ENCODE measurements around the gene VASH2. TPM values are rescaled to one million over a fixed set of nuclear protein-coding genes. Genes with fewer than 3 reads are reported as not detected.

Gene VASH2
- total RNA-seq, 4 donors from 2014 or later: 1.5 TPM; not detected in 3

DNA sequence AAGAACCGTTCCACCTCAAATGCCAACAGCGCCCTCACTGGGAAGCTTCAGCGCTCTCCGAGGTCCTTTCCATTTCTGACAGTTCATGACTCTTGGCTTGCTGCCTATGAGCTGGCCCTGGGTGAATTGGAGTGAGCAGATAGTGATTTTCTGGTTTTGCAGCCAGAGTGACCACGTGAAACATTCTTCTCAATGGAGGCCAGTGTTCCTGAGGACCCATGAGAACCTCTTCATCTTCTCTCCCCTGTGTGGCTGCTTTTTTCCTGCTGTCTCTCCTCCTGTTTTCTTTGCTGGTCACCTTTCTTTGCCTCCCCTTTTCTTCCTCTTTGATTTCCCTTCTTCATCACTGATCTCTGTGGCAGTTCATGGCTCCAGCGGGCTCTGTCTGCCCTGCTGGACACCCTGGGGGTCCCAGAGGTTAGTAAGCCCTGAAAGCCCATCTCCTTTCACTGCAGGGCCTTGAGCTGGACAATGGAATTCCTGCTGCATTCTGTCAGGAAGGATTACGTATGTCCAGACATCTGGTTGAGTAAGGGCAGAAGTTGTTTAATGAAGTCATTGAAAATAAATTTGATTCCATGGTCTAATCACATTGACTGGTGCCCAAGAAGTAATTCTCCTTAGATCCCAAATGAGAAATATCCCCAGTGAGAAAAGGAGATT is 29.9 kb downstream of the VASH2 start:
- peak; percentile 29 to 50 for ATAC-seq
- peaks cover 45 to 46% of the 10 kb centered on the region in 2 donors for H3K4me1 ChIP-seq
- no peaks in the 10 kb centered on the region for H3K9me3 ChIP-seq
- in situ Hi-C loops (cut with MboI; ENCODE audit: low sequenced_read_pairs in 4 of 4): loop anchor here in 3 of 4 donors (25.0 kb wide), 2 partner anchors 168 to 318 kb away; no protein-coding TSS in a partner anchor
- peak in 1 of 2 donors; percentile 37 for DNase-seq
- H3K4me3 ChIP-seq: no peak overlapping the region
- intact Hi-C loops (cut with DNase I; ENCODE audit: low total_unique reads): loop anchor here (1.0 to 5.0 kb wide), 3 partner anchors 35 to 123 kb away; partner anchors contain the start of genes ANGEL2 and FLVCR1
- H3K36me3 ChIP-seq: no peaks in the 10 kb centered on the region
- H3K27me3 ChIP-seq: no peaks in the 10 kb centered on the region
- TF ChIP-seq, protein P1, sequence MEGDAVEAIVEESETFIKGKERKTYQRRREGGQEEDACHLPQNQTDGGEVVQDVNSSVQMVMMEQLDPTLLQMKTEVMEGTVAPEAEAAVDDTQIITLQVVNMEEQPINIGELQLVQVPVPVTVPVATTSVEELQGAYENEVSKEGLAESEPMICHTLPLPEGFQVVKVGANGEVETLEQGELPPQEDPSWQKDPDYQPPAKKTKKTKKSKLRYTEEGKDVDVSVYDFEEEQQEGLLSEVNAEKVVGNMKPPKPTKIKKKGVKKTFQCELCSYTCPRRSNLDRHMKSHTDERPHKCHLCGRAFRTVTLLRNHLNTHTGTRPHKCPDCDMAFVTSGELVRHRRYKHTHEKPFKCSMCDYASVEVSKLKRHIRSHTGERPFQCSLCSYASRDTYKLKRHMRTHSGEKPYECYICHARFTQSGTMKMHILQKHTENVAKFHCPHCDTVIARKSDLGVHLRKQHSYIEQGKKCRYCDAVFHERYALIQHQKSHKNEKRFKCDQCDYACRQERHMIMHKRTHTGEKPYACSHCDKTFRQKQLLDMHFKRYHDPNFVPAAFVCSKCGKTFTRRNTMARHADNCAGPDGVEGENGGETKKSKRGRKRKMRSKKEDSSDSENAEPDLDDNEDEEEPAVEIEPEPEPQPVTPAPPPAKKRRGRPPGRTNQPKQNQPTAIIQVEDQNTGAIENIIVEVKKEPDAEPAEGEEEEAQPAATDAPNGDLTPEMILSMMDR (IDR thresholded peaks at IDR 0.05 in 4 of 5, conservative IDR thresholded peaks at IDR 0.05 in 1 of 5): no peak
- no peak for TF ChIP-seq POLR2A (IDR thresholded peaks at IDR 0.05)
- H3K27ac ChIP-seq: peak overlapping the region; percentile 26 to 70 (median 59)

DNA sequence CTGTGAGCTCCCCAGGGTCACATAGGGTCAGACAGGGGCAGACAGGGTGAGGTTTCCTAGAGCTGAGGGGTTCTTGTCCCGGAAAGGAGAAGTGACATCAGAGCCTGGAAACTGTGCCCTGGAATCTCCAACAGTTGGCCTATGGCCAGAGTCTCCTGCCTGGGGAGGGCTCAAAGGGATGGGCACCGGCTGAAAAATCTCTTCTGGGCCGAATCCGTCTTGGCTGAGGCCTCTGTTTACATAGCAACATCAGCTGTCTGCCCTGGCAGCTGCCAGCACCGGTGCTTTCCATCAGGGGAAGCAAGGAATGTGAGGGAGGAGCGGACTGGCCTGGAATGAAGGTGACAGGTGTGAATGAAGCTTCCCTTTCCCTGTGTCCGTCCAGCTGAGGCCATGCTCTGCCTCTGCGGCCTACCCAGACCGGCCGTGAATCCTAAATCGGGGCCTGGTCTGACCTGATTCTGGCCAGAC is 30.7 kb downstream of the VASH2 start:
- no peaks in the 10 kb centered on the region for H3K27me3 ChIP-seq
- no peaks in the 10 kb centered on the region for H3K36me3 ChIP-seq
- ATAC-seq: peak; percentile 18 to 32
- peaks cover 45 to 46% of the 10 kb centered on the region in 2 donors for H3K4me1 ChIP-seq
- TF ChIP-seq POLR2A (IDR thresholded peaks at IDR 0.05): no peak
- TF ChIP-seq, protein P1 (IDR thresholded peaks at IDR 0.05 in 4 of 5, conservative IDR thresholded peaks at IDR 0.05 in 1 of 5): no peak
- in situ Hi-C loops (cut with MboI; ENCODE audit: low sequenced_read_pairs in 4 of 4): loop anchor here in 3 of 4 donors (25.0 kb wide), 2 partner anchors 169 to 319 kb away; no protein-coding TSS in a partner anchor
- intact Hi-C loops (cut with DNase I; ENCODE audit: low total_unique reads): loop anchor here (5.0 kb wide), 2 partner anchors 59 to 124 kb away; partner anchors contain the start of gene FLVCR1
- H3K9me3 ChIP-seq: no peaks in the 10 kb centered on the region
- DNase-seq: peak in 1 of 2 donors; percentile 31
- peak overlapping the region in 3 of 4 donors; percentile 57 to 70 (median 61) for H3K27ac ChIP-seq
- H3K4me3 ChIP-seq: no peak overlapping the region

DNA sequence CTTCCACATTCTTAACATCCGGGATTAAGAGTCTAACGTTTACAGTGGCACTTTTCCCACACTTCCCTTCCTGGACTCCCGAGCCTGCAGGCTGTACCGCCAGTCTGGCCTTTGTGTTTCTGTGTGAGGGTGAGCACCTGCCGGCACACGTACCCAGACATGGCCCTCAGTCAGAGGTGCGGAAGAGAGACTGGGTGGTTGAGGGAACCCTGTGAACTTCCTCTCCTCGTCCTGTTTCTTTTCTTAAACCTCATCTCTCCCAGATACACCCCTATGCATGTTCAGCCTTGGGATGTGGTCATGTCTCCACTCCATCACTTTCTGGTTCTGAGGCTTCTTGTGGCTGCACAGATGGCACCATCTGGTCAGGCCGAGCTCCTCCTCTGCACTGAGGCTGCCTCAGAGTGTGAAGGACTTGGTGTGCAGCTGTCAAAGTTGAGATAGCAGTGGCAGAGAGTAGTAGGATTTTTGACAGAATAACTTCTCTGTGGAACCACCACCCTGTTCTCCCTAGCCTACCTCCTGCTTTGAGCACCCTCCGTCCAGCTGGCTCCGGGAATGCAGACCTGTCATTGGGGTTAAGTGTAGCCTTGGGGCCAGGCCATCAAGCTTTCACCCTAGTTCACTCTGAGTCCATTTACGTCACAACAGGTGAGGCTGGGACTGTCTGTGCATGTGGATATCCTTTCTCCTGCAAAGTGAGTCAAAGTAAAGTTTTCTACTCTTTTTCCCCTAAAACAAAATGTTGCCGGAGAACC is 31.4 kb downstream of the VASH2 start:
- Histone ChIP-seq H3K27ac (peak overlapping the region; percentile 35 to 70 (median 59)), H3K9me3 (no peaks in the 10 kb centered on the region), H3K4me1 (peaks cover 45 to 46% of the 10 kb centered on the region in 2 donors), H3K27me3 (no peaks in the 10 kb centered on the region), H3K4me3 (no peak overlapping the region), H3K36me3 (no peaks in the 10 kb centered on the region)
- intact Hi-C loops (cut with DNase I; ENCODE audit: low total_unique reads) (loop anchor here (5.0 kb wide), 2 partner anchors 59 to 124 kb away; partner anchors contain the start of gene FLVCR1), in situ Hi-C loops (cut with MboI; ENCODE audit: low sequenced_read_pairs in 4 of 4) (loop anchor here in 3 of 4 donors (25.0 kb wide), 2 partner anchors 169 to 319 kb away; no protein-coding TSS in a partner anchor)
- DNase-seq (no peak), ATAC-seq (no peak)
- TF ChIP-seq POLR2A (IDR thresholded peaks at IDR 0.05): no peak
- TF ChIP-seq, protein P1 (IDR thresholded peaks at IDR 0.05 in 4 of 5, conservative IDR thresholded peaks at IDR 0.05 in 1 of 5): no peak

DNA sequence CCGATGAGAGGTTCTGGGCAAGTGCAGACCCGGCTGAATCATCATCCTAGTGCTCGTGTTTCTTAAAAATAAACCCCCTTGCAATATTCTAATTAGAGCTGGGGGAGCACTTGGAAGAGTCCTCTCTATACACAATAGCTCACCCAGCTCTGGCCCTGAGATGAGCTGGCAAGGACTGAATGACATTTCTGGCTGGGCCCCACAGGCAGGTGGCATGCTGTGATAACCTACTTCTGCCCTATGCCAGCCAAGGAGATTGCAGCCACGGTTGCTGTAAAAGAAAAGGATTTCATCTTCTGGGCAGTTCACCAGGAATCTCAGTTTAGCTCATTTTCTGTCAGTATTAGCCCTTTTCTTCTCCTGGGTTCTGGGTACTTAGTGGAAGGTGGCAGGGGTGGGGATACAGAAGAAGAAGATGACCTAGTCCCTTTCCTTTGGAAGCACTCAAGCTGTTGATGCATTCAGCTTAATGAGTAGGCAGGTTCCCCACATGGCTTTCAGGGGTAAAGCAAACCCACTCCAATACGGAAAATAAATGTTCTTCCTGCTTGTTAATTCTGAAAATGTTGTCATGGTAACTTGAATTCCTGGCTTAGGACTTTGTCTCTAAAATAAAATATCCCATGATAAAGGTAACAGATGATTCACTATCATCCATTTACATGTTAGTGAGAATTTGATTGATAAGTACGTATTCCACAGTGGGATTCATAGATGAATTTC is 32.2 kb downstream of the VASH2 start:
- intact Hi-C loops (cut with DNase I; ENCODE audit: low total_unique reads): loop anchor here (5.0 kb wide), 2 partner anchors 60 to 125 kb away; partner anchors contain the start of gene FLVCR1
- DNase-seq (peak in 1 of 2 donors; percentile 31), ATAC-seq (peak; percentile 28)
- Histone ChIP-seq H3K4me3 (no peak overlapping the region), H3K27ac (peak overlapping the region in 3 of 4 donors; percentile 57 to 70 (median 61)), H3K9me3 (no peaks in the 10 kb centered on the region), H3K4me1 (peaks cover 45 to 46% of the 10 kb centered on the region in 2 donors), H3K36me3 (no peaks in the 10 kb centered on the region), H3K27me3 (no peaks in the 10 kb centered on the region)
- in situ Hi-C loops (cut with MboI; ENCODE audit: low sequenced_read_pairs in 4 of 4): loop anchor here in 3 of 4 donors (25.0 kb wide), 2 partner anchors 170 to 320 kb away; no protein-coding TSS in a partner anchor
- TF ChIP-seq POLR2A (IDR thresholded peaks at IDR 0.05): no peak
- TF ChIP-seq, protein P1 (IDR thresholded peaks at IDR 0.05 in 4 of 5, conservative IDR thresholded peaks at IDR 0.05 in 1 of 5): no peak

Measured in gastrocnemius medialis (tissue), 4 donors.